HG02840 (cell line): ENCODE measurements around the gene LCN15.

ENCODE experiments used
- ATAC-seq: cut with Tn5 transposase; IDR thresholded peaks from one replicate; pipeline ENCODE4 v1.9.1; 2021; ENCODE audit warnings: mild to moderate bottlenecking, moderate library complexity, moderate number of reproducible peaks; ENCODE audit not compliant: unreplicated experiment, low FRiP score

LCN15 gene

DNA sequence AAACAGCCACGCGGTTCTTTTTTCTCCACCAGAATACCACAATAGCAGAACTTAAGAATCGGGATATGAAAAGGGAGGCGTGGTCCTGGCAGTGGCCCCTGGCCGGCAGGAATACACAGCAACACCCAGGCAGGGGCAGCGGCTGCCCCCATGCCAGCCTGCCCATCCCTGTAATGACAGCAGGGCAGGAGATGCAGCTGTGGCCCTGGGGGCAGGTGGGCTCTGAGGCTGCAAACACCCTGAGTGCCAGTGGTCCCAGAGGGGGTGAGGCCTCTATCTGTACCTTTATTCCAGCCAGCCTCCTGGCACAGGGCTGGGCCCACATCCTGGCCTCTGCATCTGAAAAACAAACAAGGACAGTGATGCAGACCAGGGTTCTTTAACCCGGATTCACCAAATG is 39.5 kb downstream of the LCN15 start:
- ATAC-seq, result no peak

DNA sequence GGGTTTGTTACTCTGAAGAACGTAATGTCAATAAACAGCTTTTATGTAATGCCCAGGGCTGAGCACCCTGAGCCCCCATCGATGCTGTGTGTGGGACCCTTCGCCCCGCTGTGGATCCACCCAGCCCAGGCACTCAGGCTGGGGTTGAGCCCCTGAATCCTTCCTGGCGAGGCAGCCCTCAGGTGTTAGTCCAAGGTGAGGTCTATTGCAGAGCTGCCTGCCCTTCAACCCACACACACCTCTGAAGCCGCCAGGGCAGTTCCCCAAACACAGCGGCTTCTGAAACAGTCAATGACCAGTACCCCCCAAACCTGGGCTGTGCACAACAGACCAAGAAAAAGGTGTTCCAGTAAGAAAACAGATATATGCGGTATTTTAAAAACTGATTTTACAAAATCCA is 40.3 kb downstream of the LCN15 start:
- no peak for ATAC-seq

DNA sequence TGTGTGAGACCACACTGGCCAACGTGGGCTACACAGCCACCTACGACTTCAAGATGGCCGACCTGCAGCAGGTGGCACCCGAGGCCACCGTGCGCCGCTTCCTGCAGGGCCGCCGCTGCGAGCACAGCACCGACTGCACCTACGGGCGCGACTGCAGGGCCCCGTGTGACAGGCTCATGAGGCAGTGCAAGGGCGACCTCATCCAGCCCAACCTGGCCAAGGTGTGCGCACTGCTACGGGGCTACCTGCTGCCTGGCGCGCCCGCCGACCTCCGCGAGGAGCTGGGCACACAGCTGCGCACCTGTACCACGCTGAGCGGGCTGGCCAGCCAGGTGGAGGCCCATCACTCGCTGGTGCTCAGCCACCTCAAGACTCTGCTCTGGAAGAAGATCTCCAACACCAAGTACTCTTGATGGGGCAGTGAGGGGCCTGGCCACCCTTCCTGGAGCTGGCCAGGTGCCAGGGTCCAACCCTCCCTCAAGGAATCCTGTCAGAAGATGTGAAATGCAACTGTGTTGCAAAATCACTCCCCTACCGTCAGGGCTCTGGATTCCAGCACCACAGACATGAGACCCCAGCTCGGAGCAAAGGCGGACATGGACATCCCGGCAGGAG is 40.8 kb downstream of the LCN15 start:
- no peak for ATAC-seq

DNA sequence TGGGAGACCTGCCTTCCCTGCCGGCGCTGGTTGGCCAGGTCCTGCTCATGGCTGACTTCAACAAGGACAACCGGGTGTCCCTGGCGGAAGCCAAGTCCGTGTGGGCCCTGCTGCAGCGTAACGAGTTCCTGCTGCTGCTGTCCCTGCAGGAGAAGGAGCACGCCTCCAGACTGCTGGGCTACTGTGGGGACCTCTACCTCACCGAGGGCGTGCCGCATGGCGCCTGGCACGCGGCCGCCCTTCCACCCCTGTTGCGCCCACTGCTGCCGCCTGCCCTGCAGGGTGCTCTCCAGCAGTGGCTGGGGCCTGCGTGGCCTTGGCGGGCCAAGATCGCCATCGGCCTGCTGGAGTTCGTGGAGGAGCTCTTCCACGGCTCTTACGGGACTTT is 41.4 kb downstream of the LCN15 start:
- ATAC-seq, result no peak

DNA sequence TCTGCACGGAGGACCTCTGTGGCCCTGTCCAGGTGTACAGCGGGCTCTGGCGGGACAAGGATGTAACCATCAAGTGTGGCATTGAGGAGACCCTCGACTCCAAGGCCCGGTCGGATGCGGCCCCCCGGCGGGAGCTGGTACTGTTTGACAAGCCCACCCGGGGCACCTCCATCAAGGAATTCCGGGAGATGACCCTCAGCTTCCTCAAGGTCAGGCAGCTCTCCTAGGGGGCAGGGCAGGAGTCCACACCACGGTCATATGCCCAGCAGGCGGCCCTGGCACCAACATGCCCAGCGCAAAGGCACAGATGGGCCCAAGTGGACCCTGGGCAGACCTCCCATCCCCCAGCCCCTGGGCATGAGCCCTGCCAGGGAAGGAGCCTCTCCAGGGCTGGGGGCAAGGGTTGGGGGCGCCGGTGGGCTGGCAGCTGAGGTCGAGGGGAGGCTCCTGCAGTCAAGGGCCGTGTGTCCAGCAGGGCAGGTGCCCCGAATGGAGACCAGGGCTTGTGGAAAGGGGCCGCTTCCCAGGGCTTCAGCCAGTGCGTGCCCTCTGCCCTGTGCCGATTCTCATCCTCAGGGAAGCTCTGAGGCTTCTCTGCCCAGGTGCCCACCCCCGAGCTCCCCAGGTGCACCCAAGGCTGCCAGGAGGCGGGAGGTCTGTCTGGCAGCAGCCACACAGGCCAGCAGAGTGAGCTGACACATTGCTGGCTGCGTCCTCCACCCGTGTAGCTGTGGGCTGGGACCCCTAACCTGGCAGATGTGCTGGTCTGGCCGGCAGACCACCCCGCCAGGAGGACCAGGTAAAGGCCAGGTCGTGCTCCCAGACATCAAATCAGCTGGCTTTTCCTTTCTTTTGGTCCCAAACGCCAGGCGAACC is 42.0 kb downstream of the LCN15 start:
- ATAC-seq, result no peak

DNA sequence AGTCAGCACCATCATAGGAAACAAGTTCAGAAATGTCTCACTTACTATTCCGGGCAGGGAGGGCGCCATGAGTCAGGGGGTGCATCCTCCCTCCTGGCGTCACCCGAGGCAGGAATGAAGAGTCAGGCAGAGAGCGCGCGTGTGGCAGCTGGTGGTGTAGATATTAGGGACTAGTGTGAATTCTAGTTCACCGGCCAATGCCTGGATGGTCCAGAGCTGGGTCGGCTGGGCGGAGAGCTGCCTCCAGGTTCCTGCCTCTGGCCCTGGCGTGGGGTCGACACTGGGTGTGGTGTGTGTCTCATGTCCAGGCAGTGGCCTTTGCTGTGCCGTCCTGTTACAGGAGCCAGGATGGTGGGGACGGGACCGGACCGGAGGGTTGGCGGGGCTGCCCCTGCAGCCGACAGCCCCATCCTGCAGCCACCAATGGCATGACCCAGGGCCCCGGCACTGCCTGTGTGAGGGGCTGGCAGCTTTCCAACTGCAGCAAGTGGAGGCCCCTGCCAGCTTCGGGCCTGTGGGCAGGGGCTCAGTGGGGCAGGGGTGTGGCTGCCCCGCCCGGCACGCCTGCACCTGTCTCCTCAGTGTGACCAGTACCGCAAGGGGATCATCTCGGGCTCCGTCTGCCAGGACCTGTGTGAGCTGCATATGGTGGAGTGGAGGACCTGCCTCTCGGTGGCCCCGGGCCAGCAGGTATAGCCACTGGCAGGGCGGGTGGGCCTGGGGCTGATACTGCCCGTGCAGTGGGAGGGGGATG is 42.8 kb downstream of the LCN15 start:
- ATAC-seq, result no peak

DNA sequence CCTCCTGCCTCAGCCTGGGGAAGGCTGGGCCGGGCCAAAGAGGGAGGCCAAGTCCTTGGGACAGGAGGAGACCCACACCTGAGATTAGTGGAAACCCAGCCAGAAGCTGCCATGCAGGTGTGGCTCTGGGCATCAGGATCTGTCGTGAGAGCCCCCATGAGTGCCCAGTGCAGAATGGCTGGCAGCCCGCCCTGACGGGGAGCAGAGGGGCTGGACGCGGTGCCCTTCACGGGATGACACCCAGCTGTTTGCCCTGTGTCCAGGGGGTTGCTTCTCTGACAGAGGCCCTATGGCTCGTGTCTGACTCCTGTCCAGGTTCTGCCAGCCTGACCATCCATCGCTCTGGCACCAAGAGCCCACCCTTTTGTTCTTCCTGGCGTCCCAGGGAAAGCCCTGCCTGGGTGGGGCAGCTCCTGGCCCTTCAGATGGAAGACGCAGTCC is 43.4 kb downstream of the LCN15 start:
- no peak for ATAC-seq

DNA sequence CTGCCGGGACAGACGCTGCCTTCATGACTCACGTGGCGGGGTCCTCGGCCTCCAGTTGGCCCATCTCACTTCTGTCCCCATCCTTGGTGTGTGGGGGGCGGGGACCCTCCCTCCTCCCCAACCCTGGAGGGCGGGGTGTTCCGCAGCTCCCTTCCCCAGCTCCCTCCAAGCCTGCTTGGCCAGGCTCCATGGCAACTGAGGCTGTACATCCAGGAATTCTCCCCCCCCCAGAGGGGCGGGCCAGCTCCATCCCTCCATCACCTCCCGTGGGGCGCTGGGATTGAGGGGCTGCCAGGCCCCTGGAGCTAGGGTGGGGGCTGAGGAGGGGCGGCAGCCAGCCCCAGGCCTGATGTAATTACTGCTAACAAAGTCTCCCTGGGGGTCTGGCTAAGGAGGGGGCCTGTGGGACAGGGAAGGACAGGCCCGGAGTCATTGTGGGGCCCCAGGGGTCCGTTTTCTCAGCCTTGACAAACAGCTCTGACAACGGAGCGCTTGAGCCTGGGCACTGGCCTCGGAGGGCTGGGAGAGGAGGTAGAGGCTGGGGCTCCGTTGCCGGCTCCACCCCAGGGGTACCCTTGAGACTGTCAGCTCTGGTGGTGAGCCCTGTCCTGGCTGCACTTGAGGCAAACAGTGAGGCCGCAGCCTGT is 43.9 kb downstream of the LCN15 start:
- no peak for ATAC-seq

DNA sequence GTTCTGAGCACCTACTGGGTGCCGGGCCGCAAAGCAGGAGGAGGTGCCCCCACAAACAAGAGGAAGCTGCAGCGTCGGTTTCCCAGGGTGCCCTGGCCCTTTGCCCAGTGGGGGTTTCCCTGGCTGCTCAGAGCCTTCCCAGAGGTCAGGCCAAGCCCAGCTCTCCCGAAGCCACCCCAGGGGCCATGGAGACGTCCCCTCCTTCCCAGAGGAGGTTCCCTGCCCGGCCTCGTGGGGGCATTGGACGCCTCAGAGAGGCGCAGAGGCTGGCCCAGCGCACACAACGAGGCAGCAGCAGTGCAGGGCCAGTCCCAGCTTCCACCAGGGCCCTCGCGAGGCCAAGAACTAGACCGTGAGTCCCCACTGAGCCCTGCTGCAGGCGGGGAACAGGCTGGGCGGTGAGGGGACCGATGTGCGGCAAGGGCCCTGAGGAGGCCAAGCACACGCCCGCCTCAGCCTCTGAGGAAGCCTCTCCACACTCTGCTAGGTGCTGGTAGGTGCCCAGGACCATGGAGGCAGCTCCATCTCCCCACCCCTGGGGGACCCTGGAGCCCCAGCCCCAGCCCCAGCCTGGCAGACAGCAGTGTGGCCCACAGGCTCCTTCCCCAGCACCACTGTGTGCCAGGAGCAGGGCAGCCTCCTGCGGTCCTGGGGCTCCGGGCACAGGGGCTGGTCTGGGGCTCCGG is 45.0 kb downstream of the LCN15 start:
- no peak for ATAC-seq

DNA sequence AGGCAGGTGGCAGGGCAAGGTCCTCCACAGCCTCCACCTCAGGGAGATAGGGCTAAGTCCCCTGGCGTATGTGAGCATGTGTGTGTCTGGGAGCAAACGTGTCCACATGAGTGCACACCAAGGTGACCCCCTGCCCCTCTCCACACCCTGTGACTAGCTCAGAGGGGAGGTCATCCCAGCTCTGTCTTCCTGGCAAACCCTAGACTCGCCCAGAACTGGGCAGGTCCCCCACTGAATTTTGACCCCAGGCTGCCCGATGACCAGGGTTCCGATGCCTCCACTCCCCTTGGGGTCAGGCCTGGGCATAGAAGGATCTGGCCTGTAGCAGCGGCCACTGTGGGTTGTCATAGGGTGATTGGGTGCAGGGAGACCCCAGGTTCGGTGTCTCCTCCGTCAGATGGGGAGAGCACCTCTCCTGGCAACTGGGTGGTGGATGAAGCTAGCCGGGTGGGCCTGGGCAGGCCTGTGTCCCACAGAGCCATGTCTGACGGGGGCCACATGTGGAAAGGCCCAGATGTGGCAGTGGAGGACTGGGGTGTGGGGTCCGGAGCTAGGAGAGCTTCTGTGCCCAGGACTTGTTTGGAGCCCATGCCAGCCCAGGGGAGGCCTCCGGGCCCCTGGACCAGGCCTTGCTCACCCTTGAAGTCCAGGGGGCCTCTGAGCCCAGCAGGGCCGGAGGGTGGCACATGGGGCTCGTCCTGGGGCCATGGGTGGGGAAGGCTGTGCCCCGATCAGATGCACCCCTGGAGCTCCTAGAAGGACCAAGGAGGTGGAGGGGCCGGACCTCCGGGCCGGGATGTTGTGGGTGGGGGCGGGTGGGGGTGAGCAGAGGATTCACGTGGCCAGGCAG is 45.7 kb downstream of the LCN15 start:
- no peak for ATAC-seq

DNA sequence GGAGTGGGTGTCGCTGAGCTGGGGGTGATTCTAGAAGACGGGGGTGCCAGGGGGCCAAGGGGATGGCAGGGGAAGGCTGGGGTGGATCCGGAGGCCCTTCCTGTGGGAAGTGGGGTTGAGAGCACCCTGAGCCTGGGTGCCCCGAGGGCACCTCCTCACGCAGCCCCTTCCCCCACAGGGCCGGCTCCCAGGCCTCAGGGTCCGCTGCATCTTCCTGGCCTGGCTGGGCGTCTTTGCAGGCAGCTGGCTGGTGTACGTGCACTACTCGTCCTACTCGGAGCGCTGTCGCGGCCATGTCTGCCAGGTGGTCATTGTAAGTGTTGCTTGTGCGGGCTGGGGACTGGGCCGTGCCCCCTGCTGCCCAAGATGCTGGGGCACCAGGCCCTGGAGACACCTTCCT is 46.9 kb downstream of the LCN15 start:
- no peak for ATAC-seq

DNA sequence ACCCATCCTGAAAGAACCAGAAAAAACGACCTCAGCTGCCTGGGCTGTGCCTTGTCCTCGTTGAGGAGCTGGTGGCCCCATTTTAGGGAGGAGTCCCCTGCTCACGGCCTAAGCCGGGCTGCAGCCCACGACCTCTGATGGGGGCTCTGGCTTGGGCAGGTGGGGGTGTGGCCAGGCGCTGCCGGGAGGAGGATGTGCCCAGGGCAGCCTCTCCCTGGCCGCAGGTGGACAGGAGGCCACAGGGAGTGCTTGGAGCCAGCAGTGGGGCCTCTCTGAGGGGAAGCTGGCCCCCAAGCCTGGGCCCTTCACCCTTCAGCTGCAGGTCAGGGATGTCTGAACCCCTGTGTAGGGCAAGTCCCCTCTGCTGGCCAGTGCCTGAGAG is 49.4 kb downstream of the LCN15 start:
- ATAC-seq, result no peak

DNA sequence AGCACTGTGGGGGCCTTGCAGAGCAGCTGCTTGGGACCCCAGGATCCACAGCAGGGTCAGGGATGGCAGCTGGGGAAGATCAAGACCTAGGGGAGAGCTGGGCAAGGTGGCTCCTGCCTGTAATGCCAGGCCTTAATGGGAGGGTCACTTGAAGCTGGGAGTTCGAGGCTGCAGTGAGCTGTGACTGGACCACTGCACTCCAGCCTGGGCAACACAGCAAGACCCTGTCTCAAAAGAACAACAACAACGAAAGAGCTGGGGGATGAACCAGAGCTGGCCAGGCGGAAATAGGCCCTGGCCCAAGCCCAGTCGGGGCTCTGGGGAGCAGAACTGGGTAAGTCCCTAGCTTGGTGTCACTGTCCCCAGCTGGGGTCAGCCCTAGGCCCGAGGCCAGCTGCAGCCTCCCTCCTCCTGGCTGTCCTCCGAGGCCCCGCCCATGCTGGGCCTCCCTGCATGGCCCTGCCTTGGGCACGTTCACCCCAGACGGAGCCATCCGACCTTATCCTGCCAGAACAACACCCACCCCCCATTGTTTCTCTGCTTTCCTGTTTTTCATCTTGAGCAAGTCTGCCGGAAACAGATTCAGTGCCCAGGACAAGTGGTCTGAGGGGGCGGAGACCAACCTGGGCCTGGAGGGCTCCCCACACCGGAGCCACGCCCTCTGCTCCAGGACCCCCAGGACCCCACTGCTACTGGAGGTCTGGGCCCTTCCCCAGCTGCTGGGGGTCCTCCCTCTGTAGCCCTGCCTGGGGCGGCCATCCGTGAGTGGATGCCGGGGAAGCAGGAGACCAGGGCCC is 50.0 kb downstream of the LCN15 start:
- no peak for ATAC-seq

DNA sequence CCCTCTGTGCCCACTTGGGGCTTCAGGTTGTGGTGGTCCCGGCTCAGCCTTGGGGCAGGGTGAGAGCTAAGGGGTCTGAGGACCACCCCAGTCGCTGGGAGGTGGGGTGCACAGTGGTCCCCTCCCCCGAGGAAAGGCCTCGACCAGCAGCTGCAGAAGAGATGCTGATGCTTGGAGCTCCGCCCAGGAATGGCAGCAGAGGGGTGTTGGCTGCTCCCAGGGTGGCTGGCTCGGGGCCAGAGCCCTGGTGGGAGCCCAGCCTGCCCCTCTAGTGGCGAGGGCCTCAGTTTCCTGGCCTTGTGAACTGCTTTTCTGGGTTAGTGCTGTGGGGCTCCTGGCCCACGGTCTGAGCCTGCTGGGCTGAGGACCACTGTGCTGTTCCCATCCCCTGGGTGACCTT is 50.8 kb downstream of the LCN15 start:
- ATAC-seq, result no peak

DNA sequence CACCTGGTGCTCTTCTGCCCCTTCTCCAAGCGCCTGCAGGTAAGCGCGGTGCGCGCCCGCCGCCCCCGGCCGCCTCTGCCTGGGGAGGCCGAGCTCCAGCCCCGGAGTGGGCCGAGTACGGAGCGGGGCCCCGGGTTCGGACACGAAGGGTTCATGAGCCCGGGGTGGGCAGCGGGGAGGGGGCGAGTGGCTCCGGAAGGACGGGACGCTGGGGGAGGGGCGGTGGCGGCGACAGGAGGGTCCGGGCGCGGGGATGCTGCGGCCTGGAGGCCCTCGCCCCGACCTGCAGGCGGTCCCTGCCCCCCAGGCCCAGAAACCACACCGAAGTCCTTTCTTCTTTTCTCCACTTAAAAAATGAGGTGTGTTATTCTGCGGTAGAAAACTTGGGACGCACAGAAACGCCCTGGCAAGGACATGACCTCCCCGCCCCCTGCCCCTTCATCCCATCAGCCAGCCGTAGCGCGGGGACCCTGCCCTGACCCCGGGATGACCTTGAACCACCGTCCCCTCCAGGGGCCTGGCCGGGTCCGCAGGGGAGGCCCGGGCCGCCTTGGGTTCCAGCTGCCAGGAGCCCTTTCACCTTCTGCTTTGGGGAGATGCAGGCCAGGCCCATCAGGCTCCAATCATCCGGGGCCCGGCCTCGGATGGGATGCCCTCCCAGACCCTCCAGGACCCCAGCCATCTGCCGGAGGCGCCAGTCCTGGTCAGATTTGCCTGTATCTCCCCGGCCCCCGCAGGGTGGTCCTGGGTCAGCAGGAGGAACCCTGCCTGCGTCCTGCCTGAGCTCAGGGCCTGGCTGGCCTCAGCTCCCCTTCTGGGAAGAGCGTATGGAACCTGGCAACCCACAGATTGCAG is 51.4 kb downstream of the LCN15 start:
- no peak for ATAC-seq

DNA sequence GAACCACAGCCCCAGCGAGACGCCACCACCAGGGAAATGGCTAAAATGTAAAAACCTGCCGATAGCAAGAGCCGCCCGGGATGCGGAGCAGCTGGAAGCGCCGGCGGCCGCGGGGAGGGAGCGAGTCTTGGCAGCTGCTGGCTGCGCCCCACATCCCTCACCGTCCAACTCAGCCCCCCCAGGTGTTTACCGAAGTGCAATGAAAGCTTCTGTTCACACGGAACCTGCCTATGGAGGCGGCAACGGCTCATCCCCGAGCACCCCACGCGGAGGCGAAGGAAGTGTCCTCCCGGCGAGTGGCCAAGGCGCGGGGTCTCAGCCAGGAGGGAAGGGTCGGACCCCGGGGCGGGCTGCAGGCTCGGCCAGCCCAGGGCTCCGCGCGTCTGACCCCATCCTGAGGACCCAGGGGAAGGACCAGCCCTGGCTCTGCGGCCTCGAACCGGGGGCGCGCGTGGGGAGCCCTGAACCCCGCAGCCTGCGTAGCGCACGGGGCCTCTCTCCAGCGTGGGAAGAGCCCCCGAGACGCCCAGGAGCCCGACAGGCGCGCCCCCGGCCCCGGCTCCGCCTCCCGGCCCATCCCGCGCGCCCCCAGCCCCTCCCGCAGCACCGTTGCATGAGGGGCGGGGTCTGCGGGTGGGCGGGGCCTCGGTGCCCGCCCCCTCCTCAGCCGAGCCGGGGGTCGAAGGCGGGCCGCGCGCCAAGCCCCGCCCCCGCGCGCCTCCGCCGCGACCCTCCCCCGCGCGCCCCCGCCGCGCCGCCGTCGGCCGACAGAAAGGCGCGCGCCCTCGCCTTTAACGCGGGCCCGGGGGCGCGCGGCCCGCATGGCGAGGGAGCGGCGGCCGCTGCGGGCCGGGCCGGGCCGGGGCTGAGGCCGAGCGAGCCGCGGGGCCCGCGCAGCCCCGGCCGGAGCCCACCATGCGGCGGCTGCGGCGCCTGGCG is 52.3 kb downstream of the LCN15 start, which contains the start of gene DIPK1B:
TSS of gene DIPK1B (plus strand) at position 822 of the 939 bp plus-strand sequence. CDS start at position 916, 94 bp downstream.
- ATAC-seq, result no peak
